Suprapubic skin (tissue), 4 donors: ENCODE results near the gene CDK18. TPM values are rescaled to one million over a fixed set of nuclear protein-coding genes. Genes with fewer than 3 reads are reported as not detected.
A peak's percentile ranks its signal among the peaks of the same experiment; 100 is the strongest.

Source experiments
- DNase-seq, 2 donors: peaks; one replicate each; pipeline ENCODE4 v3.0.0-alpha.2; 2019; ENCODE audit warnings: low spot score in 2 of 2
- H3K27ac ChIP-seq: fragments of 200-600 bp; sonication (generic); one replicate; pipeline ENCODE4 v1.5.1; 2019
- H3K27me3 ChIP-seq: fragments of 200-600 bp; sonication (generic); one replicate; pipeline ENCODE4 v1.5.1; 2019
- H3K36me3 ChIP-seq: fragments of 200-600 bp; sonication (generic); one replicate; pipeline ENCODE4 v1.5.1; 2019
- H3K4me1 ChIP-seq: fragments of 200-600 bp; sonication (generic); one replicate; pipeline ENCODE4 v1.5.1; 2019
- H3K4me3 ChIP-seq: fragments of 200-600 bp; sonication (generic); one replicate; pipeline ENCODE4 v1.5.1; 2019; ENCODE audit warnings: mild to moderate bottlenecking
- H3K9me3 ChIP-seq: fragments of 200-600 bp; sonication (generic); one replicate; pipeline ENCODE4 v1.5.1; 2019
- CTCF ChIP-seq, 2 donors: fragments of 200-600 bp in 1 of 2; fragments of 450-650 bp in 1 of 2; sonication (generic) in 1 of 2; IDR thresholded peaks; one replicate each; pipeline ENCODE4 v1.5.1; 2016 to 2019; ENCODE audit warnings: antibody characterized with exemption in 2 of 2, mild to moderate bottlenecking in 1 of 2, moderate library complexity in 1 of 2
- EP300 ChIP-seq: sonication (generic); formaldehyde crosslinking; IDR thresholded peaks from one replicate; pipeline ENCODE4 v1.6.1; 2017; ENCODE audit warnings: antibody characterized with exemption
- POLR2A ChIP-seq, 2 donors: fragments of 450-650 bp; IDR thresholded peaks; one replicate each; pipeline ENCODE4 v1.6.1; 2017; ENCODE audit warnings: antibody characterized with exemption in 2 of 2, mild to moderate bottlenecking in 2 of 2, moderate library complexity in 2 of 2
- POLR2AphosphoS5 ChIP-seq, 3 donors: sonication (generic); formaldehyde crosslinking; IDR thresholded peaks; one replicate each; pipeline ENCODE4 v1.6.1; 2017; ENCODE audit warnings: antibody characterized with exemption in 3 of 3
- WGBS: methylation state at CpG from one replicate; pipeline ENCODE4 v1.1.5; 2018; 5-methylcytosine and 5-hydroxymethylcytosine counted together
- total RNA-seq, 4 donors: library from RNA; depleted of rRNA; stranded (reverse); fragments of >200 nt; gene quantifications; one replicate each; pipeline ENCODE4 v1.1.0, GENCODE V29; 2016

CDK18 gene
- total RNA-seq, 4 donors from 2014 or later = 2.7 to 9.7 (median 4.7) TPM

- no peak for DNase-seq
- Histone ChIP-seq H3K36me3 (no peaks in the 10 kb centered on the region), H3K27ac (no peak overlapping the region), H3K4me1 (peaks cover 15% of the 10 kb centered on the region), H3K9me3 (no peaks in the 10 kb centered on the region), H3K27me3 (no peaks in the 10 kb centered on the region), H3K4me3 (no peak overlapping the region)
- 89% methylated on average over 10 of the region's 12 CpGs for WGBS
- TF ChIP-seq POLR2A (IDR thresholded peaks at IDR 0.05) (no peak), CTCF (IDR thresholded peaks at IDR 0.05) (no peak), POLR2AphosphoS5 (IDR thresholded peaks at IDR 0.05) (no peak), EP300 (no peak)
Measured at GRCh38 chr1:205532996-205533735, 28.7 kb downstream of the CDK18 start.

- H3K36me3 ChIP-seq = no peaks in the 10 kb centered on the region
- H3K9me3 ChIP-seq = no peaks in the 10 kb centered on the region
- H3K4me3 ChIP-seq = no peak overlapping the region
- no peaks in the 10 kb centered on the region for H3K27me3 ChIP-seq
- peaks cover 17% of the 10 kb centered on the region for H3K4me1 ChIP-seq
- DNase-seq = peak in 1 of 2 donors; percentile 37
- WGBS = 87% methylated on average over 7 of the region's 7 CpGs
- TF ChIP-seq POLR2A (IDR thresholded peaks at IDR 0.05) = no peak
- no peak for TF ChIP-seq CTCF (IDR thresholded peaks at IDR 0.05)
- TF ChIP-seq EP300 = no peak
- no peak for TF ChIP-seq POLR2AphosphoS5 (IDR thresholded peaks at IDR 0.05)
- no peak overlapping the region for H3K27ac ChIP-seq
Measured at GRCh38 chr1:205533748-205534443, 29.4 kb downstream of the CDK18 start.

GRCh38 chr1:205534444-205534985 lies 30.0 kb downstream of the CDK18 start:
- TF ChIP-seq POLR2AphosphoS5 (IDR thresholded peaks at IDR 0.05) (no peak), POLR2A (IDR thresholded peaks at IDR 0.05) (no peak), CTCF (IDR thresholded peaks at IDR 0.05) (no peak), EP300 (no peak)

GRCh38 chr1:205535096-205535495 lies 30.6 kb downstream of the CDK18 start:
- Histone ChIP-seq H3K4me1 (peaks cover 12% of the 10 kb centered on the region), H3K27ac (no peak overlapping the region), H3K9me3 (no peaks in the 10 kb centered on the region), H3K27me3 (no peaks in the 10 kb centered on the region), H3K4me3 (no peak overlapping the region), H3K36me3 (no peaks in the 10 kb centered on the region)
- WGBS = 89% methylated on average over 5 of the region's 5 CpGs
- DNase-seq = peak in 1 of 2 donors; percentile 32
- no peak for TF ChIP-seq CTCF (IDR thresholded peaks at IDR 0.05)
- no peak for TF ChIP-seq POLR2A (IDR thresholded peaks at IDR 0.05)
- no peak for TF ChIP-seq EP300
- TF ChIP-seq POLR2AphosphoS5 (IDR thresholded peaks at IDR 0.05) = no peak

More at GRCh38 chr1:205534444-205534985, 30.0 kb downstream of the CDK18 start:
- 88% methylated on average over 7 of the region's 7 CpGs for WGBS
- peaks cover 12% of the 10 kb centered on the region for H3K4me1 ChIP-seq
- DNase-seq = peak in 1 of 2 donors; percentile 53
- no peaks in the 10 kb centered on the region for H3K9me3 ChIP-seq
- H3K27me3 ChIP-seq = no peaks in the 10 kb centered on the region
- no peak overlapping the region for H3K4me3 ChIP-seq
- no peak overlapping the region for H3K27ac ChIP-seq
- no peaks in the 10 kb centered on the region for H3K36me3 ChIP-seq
